Activated T-helper 2 cell treated with anti-CD3 and anti-CD28 coated beads, Interferon-gamma antibody, Interleukin-2, Interleukin-4, amounts not matched to agents 10 μg/mL and 5 μg/mL and 100 μg/mL, durations not matched to agents 14 hours and 24 hours and 36 hours (primary cell): ENCODE measurements around the gene PVR. TPM values are rescaled to one million over a fixed set of nuclear protein-coding genes. Genes with fewer than 3 reads are reported as not detected.
A peak's percentile ranks its signal among the peaks of the same experiment; 100 is the strongest.

Source experiments
- DNase-seq: peaks from one replicate; pipeline ENCODE4 v3.0.0; 2021; ENCODE audit warnings: low spot score
- H3K27ac Mint-ChIP-seq: one replicate; pipeline ENCODE4 v1.8.0; 2021; ENCODE audit warnings: mixed read lengths
- H3K27me3 Mint-ChIP-seq: one replicate; pipeline ENCODE4 v1.8.0; 2021; ENCODE audit warnings: low read depth, mixed read lengths
- H3K36me3 Mint-ChIP-seq: one replicate; pipeline ENCODE4 v1.8.0; 2021; ENCODE audit warnings: low read depth, mixed read lengths
- H3K4me1 Mint-ChIP-seq: one replicate; pipeline ENCODE4 v1.8.0; 2021; ENCODE audit warnings: low read depth, mixed read lengths
- H3K4me3 Mint-ChIP-seq: one replicate; pipeline ENCODE4 v1.8.0; 2021; ENCODE audit warnings: low read depth, mild to moderate bottlenecking, moderate library complexity, mixed read lengths
- H3K9me3 Mint-ChIP-seq: one replicate; pipeline ENCODE4 v1.8.0; 2021; ENCODE audit warnings: mixed read lengths
- intact Hi-C: fragments of 100-400 bp; cut with micrococcal nuclease; formaldehyde crosslinking; loops from one replicate; pipeline ENCODE4 v1.15.1; 2023
- total RNA-seq: library from RNA; stranded (reverse); gene quantifications from 2 replicates; pipeline ENCODE4 v1.2.3, GENCODE V29; 2022

PVR gene, protein sequence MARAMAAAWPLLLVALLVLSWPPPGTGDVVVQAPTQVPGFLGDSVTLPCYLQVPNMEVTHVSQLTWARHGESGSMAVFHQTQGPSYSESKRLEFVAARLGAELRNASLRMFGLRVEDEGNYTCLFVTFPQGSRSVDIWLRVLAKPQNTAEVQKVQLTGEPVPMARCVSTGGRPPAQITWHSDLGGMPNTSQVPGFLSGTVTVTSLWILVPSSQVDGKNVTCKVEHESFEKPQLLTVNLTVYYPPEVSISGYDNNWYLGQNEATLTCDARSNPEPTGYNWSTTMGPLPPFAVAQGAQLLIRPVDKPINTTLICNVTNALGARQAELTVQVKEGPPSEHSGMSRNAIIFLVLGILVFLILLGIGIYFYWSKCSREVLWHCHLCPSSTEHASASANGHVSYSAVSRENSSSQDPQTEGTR
- 24.5 and 25.2 TPM in 2 replicates for total RNA-seq

DNA sequence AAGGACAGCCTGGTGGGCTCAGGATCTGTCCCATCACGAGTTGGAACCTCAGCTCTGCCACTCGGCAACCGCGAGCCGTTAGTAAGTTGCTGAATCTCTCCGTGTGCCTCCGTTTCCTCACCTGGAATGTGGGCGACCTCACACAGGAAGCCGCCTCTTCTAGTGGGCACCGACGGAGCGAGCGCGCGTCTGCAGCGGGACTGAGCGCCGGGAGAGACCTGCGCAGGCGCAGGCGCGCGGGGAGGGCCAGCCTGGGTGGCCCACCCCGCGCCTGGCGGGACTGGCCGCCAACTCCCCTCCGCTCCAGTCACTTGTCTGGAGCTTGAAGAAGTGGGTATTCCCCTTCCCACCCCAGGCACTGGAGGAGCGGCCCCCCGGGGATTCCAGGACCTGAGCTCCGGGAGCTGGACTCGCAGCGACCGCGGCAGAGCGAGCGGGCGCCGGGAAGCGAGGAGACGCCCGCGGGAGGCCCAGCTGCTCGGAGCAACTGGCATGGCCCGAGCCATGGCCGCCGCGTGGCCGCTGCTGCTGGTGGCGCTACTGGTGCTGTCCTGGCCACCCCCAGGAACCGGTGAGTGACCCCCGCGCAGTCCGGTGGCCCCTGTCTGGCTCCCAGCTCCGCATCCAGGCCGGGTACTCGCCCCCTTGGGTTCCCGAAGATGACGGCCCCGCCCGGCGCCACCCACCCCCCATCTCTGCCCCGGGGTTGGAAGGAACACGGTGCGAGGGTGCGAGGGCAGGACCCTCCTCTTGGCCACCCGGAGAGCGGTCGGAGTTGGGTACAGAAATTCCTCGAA, at the start of gene PVR:
Gene PVR (plus strand): TSS at position 306 of the 797 bp plus-strand sequence. CDS start 187 bp downstream, at position 493.
- intact Hi-C loops = no loop called here
- peak; percentile 15 for DNase-seq
- Mint-ChIP-seq H3K4me3 (peak within 1 kb of the TSS; percentile 84), H3K9me3 (no peaks in the 10 kb centered on the region), H3K36me3 (peaks cover 5% of the 10 kb centered on the region), H3K27me3 (peaks cover 8% of the 10 kb centered on the region), H3K27ac (no peak within 1 kb of the TSS), H3K4me1 (no peaks in the 10 kb centered on the region)

DNA sequence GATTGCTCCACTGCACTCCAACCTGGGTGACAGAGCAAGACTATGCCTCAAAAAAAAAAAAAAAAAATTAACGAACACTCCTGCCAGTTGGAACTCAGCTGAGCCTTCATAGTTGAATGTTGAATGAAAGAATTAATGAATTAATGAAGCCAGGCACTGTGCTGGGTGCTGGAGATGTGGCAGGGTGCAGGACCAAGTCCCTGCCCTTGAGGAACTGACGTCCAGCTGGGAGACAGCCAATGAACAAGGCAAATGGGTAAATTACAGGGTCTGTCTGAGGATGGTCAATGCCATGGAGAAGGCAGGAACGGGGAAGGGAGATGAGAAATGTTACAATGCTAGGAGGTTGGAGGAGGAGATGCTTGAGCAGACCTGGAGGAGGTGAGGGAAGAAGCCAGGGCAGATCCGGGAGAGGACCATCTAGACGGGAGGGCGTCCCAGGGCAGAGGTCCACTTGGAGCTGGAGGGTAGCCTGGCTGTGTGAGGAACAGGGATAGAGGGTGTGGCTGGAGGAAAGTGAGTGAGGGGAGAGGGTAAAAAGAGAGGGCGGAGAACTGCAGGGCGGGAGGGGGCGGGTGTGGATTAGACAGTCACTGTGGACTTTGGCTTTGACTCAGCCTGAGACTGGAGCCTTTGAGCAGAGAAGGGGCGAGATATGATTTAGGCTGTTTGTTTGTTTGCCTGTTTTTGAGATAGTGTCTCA, 47.1 kb upstream of the PVR start:
- H3K36me3 Mint-ChIP-seq = no peaks in the 10 kb centered on the region
- H3K27me3 Mint-ChIP-seq = no peaks in the 10 kb centered on the region
- H3K4me1 Mint-ChIP-seq = no peaks in the 10 kb centered on the region
- peaks cover 34% of the 10 kb centered on the region for H3K9me3 Mint-ChIP-seq
- no peak for DNase-seq
- no peak overlapping the region for H3K4me3 Mint-ChIP-seq
- intact Hi-C loops = no loop called here
- no peak overlapping the region for H3K27ac Mint-ChIP-seq

DNA sequence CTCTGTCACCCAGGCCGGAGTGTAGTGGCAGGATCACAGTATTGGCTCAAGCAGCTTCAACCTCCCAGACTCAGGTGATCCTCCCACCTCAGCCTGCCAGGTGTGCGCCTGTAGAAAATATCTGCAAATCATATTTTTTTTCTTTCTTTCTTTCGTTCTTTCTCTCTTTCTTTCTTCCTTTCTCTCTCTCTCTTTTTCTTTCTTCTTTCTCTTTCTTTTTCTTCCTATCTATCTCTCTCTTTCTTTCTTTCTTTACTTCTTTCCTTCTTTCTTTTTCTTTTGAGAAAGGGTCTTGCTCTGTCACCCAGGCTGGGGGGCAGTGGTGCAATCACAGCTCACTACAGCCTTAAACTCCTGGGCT, 46.6 kb upstream of the PVR start:
- no peaks in the 10 kb centered on the region for H3K4me1 Mint-ChIP-seq
- H3K27ac Mint-ChIP-seq = no peak overlapping the region
- H3K9me3 Mint-ChIP-seq = peaks cover 30% of the 10 kb centered on the region
- H3K4me3 Mint-ChIP-seq = no peak overlapping the region
- no peak for DNase-seq
- intact Hi-C loops = no loop called here
- no peaks in the 10 kb centered on the region for H3K36me3 Mint-ChIP-seq
- no peaks in the 10 kb centered on the region for H3K27me3 Mint-ChIP-seq

DNA sequence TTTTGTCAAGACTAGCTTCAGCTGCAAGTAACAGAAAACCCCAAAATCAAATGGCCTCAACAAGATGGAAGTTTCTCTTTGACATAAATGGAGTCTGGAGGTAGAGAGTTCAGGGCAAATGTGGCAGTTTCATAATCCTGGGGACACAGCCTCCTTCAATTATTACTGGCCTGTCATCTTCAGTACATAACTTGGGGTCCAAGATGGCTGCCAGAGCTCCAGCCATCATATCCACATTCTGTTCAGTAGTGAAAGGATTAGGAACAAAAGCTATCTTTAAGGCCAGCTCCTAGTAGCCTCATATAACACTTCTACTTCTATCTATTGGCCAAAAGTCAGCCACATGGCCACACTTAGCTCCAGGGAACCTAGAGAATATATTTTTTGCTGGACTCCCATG, 45.4 kb upstream of the PVR start:
- Mint-ChIP-seq H3K4me1 (no peaks in the 10 kb centered on the region), H3K27ac (no peak overlapping the region), H3K36me3 (no peaks in the 10 kb centered on the region), H3K9me3 (peaks cover 35% of the 10 kb centered on the region), H3K4me3 (no peak overlapping the region), H3K27me3 (no peaks in the 10 kb centered on the region)
- no peak for DNase-seq
- intact Hi-C loops = no loop called here

DNA sequence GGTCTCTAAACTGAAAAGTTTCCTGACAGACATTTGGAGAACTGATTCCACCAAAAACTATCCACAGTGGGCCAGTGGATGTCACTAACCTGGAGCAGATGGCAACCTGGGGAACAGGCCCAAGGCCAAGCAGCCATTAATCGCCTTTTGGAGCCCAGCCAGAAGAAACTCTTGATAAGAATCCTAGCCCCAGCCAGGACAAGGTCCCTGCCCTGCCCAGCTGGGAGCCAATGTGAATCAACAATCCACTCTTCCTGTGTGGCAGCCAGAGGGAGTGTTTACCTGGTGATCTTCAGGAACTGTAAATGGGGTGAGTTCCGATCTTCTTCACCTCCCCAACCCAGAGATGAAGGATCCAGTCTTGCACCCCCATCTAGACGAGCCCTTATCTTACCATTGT, 44.8 kb upstream of the PVR start:
- Mint-ChIP-seq H3K36me3 (no peaks in the 10 kb centered on the region), H3K4me1 (no peaks in the 10 kb centered on the region), H3K9me3 (peaks cover 35% of the 10 kb centered on the region), H3K27ac (no peak overlapping the region), H3K27me3 (no peaks in the 10 kb centered on the region), H3K4me3 (no peak overlapping the region)
- no peak for DNase-seq
- intact Hi-C loops = no loop called here

DNA sequence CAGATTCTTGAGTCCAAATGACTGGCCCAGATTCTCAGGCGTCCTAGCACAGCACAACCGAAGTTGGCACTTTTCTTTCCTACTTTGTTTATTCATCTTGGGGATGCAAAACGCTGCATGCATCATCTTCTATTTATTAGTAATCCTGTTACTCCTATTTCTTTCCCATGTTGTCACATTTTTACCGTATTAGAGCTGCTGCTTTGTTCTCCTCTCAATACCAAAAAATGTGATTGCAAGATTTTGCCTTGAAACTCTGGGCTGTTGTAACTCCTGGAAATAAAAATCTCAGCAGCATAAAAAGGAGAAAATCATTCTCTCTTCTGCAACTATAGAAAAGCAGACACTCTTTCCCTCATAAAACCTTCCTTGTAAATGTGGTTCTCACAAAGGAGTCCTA, 43.2 kb upstream of the PVR start:
- intact Hi-C loops = no loop called here
- H3K4me1 Mint-ChIP-seq = no peaks in the 10 kb centered on the region
- DNase-seq = no peak
- H3K9me3 Mint-ChIP-seq = peaks cover 34% of the 10 kb centered on the region
- H3K36me3 Mint-ChIP-seq = no peaks in the 10 kb centered on the region
- no peak overlapping the region for H3K27ac Mint-ChIP-seq
- no peaks in the 10 kb centered on the region for H3K27me3 Mint-ChIP-seq
- H3K4me3 Mint-ChIP-seq = no peak overlapping the region

DNA sequence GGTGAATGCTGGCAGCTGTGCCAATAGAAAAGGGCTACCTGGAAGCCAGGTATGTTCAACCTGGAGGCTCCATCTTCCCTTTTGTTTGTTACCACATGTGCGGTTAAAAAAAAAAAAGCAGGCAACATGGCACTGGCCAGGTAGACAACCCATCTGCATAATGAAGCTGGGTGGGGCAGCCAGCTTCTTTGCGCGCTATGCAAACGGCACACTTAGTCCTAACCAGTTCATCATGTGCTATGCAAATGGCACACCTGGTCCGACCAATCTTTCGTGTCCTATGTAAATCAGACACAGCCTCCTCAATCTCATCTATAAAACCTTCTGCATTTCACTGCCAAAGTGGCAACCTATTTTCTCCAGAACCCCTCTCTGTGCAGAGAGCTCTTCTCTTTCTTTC, 41.6 kb upstream of the PVR start:
- Mint-ChIP-seq H3K4me3 (no peak overlapping the region), H3K36me3 (no peaks in the 10 kb centered on the region), H3K4me1 (peaks cover 2% of the 10 kb centered on the region), H3K27me3 (no peaks in the 10 kb centered on the region), H3K9me3 (peaks cover 34% of the 10 kb centered on the region), H3K27ac (no peak overlapping the region)
- DNase-seq = no peak
- intact Hi-C loops = no loop called here

DNA sequence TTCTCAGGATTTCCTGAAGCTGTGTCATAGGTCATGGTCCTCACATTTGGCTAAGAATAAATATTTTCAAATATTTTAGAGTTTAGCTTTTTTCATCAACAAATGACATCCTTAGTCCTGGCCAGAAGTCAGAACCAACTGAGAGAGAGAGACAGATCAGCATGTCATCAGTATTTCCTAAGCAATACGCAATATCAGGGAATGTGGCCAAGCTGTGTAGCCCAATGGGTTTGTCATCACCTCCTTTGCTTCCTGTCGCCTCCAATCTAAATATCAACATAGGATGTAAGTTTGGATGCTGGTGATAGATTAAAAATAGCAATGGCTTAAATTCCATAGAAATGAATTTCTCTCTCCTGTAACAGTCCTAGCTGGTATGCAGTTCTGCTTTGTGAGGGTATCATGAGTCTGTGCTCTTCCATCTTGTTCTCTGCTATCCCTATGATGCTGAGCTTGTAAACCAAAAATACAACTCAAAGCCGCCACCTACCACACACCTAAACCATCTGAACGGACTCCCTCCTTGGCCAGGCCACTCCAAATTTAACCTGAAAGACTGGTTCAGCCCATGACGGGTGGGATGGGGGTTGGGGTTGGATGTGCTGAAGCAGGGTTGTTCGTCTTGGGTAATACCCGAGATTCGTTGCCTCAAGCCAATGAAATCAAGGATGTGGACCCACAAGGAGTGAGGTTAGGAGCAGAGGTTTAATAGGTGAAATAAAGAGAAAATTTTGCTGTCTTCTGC, 40.3 kb upstream of the PVR start:
- DNase-seq = no peak
- H3K9me3 Mint-ChIP-seq = peaks cover 32% of the 10 kb centered on the region
- H3K27me3 Mint-ChIP-seq = no peaks in the 10 kb centered on the region
- intact Hi-C loops = no loop called here
- H3K4me3 Mint-ChIP-seq = no peak overlapping the region
- H3K36me3 Mint-ChIP-seq = no peaks in the 10 kb centered on the region
- no peak overlapping the region for H3K27ac Mint-ChIP-seq
- peaks cover 2% of the 10 kb centered on the region for H3K4me1 Mint-ChIP-seq

DNA sequence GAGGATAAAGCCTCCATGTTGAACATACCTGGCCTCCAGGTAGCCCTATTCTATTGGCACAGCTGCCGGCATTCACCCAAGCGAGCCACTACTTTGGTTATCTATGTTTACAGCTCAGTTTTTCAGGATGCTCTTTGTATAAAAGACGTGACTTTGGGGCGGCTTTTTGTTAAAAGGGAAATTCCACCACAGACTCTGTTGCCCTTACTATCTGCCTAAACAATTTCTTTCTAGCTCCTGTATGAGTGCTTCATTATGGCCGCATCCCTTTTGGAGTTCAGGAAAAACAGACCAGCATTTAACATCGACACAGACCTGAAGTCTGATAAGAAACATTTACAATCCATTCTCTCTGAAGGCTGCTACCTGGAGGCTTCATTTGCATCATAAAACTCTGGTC, 39.5 kb upstream of the PVR start:
- H3K27me3 Mint-ChIP-seq = no peaks in the 10 kb centered on the region
- H3K27ac Mint-ChIP-seq = no peak overlapping the region
- peaks cover 2% of the 10 kb centered on the region for H3K4me1 Mint-ChIP-seq
- intact Hi-C loops = no loop called here
- H3K9me3 Mint-ChIP-seq = peaks cover 25% of the 10 kb centered on the region
- no peak overlapping the region for H3K4me3 Mint-ChIP-seq
- no peak for DNase-seq
- H3K36me3 Mint-ChIP-seq = no peaks in the 10 kb centered on the region

DNA sequence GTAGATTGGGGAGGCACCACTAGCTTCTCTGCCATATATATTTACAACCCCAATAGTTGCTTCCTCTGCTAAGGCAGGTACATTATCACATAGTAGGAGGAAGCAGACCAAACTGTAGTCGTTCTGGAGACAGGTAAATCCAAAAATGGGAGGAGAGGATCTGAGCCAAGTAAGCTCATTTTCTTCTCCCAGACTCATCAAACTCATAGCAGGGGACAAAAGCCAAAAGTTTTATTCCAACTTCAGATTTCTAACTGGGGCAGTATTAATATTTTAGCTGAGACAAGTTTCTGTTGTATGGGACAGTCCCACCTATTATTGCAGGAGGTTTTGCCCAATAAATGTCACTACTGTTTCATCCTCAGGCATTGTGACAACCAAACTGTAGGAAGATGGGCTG, 38.2 kb upstream of the PVR start:
- Mint-ChIP-seq H3K9me3 (peaks cover 19% of the 10 kb centered on the region), H3K4me1 (peaks cover 2% of the 10 kb centered on the region), H3K4me3 (no peak overlapping the region), H3K27me3 (no peaks in the 10 kb centered on the region), H3K27ac (no peak overlapping the region), H3K36me3 (no peaks in the 10 kb centered on the region)
- DNase-seq = no peak
- intact Hi-C loops = no loop called here

DNA sequence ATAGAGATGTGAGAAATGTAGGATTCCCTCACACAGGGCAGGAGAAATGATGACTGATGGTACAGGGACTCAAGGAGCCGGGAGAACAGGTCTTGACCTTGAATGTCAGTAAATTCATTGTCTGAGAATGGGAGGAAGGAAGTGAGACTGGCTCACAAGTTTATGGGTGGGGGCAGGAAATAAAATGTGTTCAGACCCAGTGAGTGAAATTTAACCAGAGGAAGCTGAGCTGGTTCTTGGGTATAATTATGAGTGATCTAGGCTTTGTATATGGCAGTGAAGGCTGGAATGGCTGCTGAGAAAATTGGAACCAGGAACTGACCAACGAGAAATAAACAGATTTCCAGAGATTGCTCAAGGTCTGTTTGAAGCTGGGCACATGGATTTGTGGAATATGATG, 36.7 kb upstream of the PVR start:
- Mint-ChIP-seq H3K4me3 (no peak overlapping the region), H3K27me3 (no peaks in the 10 kb centered on the region), H3K27ac (no peak overlapping the region), H3K36me3 (no peaks in the 10 kb centered on the region), H3K9me3 (peaks cover 14% of the 10 kb centered on the region), H3K4me1 (peaks cover 2% of the 10 kb centered on the region)
- intact Hi-C loops = no loop called here
- no peak for DNase-seq

DNA sequence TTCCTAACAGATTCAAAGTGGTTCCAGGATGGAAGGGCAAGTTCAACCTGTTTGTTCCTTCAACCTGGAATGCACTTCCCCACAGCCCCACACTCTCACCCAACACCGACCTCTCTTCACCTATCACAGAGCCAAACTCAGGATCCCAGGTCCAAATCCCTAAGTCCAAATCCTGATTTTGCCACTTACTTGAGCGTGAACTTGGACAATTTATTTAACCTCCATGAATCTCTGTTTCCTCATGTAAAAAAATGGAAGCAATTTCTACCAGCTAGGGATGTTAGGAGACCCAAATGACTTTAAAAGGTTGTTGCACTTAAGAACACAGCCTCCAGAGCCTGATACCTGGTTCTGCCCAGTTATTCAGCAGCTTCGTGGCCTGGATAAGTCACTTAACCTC, 35.8 kb upstream of the PVR start:
- peaks cover 2% of the 10 kb centered on the region for H3K4me1 Mint-ChIP-seq
- no peaks in the 10 kb centered on the region for H3K36me3 Mint-ChIP-seq
- DNase-seq = no peak
- no peak overlapping the region for H3K4me3 Mint-ChIP-seq
- intact Hi-C loops = no loop called here
- H3K9me3 Mint-ChIP-seq = peaks cover 8% of the 10 kb centered on the region
- no peaks in the 10 kb centered on the region for H3K27me3 Mint-ChIP-seq
- H3K27ac Mint-ChIP-seq = no peak overlapping the region
